ENCODE measurements around the gene LPP. TPM values are rescaled to one million over a fixed set of nuclear protein-coding genes. Genes with fewer than 3 reads are reported as not detected.

Gene LPP
- total and polyA plus RNA-seq, 9 donors = 15.9 to 280 (median 134) TPM

DNA sequence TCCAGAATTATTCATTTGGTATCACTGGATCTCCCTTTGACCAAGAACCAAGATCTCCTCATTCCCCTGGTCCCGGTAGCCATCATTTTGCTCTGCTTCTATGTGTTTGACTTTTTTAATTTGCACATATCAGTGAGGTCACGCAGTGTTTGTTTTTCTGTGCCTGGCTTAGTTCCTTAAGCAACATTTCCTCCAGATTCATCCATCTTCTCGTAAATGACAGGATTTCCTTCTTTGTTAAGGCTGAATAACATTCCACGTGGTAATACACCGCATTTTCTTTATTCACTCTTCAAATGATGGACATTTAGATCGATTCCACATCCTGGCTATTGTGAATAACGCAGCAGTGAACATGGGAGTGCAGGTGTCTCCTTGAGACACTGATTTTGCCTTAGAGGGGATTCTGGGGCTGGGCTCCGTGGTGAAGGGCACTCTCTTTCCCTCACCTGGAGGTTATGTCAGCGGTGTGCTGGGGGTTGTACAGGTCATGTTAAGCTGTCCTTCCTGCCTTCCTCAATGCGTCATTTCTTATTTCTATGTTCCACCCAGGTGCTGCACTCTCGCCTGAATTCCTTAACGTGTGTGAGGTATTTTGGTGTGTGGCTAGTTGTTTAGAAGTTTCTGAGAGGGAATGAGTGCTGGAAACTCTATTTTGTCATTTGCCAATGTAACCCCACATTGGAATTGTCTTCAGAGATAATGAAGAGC lies 212.2 kb downstream of the LPP start:
- Histone ChIP-seq H3K36me3 (no peaks in the 10 kb centered on the region), H3K27ac (no peak overlapping the region), H3K4me1 (ENCODE audit: insufficient read depth) (peaks cover 2% of the 10 kb centered on the region), H3K4me3 (no peak overlapping the region), H3K9me3 (no peaks in the 10 kb centered on the region), H3K27me3 (no peaks in the 10 kb centered on the region)
- intact Hi-C loops (cut with DNase I) = no loop called here
- no peak for DNase-seq
- 80 to 86% (median 83%) methylated on average over 12 of the region's 12 CpGs for WGBS, 3 donors
- TF ChIP-seq EP300 (IDR thresholded peaks at IDR 0.05) = no peak
- no peak for TF ChIP-seq POLR2A (IDR thresholded peaks at IDR 0.05)
- TF ChIP-seq, protein P1, sequence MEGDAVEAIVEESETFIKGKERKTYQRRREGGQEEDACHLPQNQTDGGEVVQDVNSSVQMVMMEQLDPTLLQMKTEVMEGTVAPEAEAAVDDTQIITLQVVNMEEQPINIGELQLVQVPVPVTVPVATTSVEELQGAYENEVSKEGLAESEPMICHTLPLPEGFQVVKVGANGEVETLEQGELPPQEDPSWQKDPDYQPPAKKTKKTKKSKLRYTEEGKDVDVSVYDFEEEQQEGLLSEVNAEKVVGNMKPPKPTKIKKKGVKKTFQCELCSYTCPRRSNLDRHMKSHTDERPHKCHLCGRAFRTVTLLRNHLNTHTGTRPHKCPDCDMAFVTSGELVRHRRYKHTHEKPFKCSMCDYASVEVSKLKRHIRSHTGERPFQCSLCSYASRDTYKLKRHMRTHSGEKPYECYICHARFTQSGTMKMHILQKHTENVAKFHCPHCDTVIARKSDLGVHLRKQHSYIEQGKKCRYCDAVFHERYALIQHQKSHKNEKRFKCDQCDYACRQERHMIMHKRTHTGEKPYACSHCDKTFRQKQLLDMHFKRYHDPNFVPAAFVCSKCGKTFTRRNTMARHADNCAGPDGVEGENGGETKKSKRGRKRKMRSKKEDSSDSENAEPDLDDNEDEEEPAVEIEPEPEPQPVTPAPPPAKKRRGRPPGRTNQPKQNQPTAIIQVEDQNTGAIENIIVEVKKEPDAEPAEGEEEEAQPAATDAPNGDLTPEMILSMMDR (IDR thresholded peaks at IDR 0.05) = no peak

DNA sequence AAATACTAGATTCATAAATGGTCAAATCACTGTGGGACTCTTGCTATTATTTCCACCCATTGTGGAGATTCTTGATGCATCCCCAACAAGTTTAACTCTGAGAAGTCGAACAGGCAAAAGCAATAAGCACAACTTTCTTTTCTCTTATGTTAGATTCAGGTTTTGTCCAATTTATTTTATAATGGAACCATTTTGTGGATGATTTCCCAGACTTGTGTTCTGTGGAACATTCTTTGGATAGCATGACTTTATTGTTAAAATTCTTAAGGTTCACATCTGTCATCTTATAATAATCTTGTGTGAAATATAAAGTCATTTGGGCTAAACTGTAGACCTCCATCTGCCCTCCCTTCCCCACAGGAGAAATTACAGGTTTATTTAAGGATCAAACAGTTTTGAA lies 213.7 kb downstream of the LPP start:
- no peaks in the 10 kb centered on the region for H3K9me3 ChIP-seq
- no peaks in the 10 kb centered on the region for H3K27me3 ChIP-seq
- no peaks in the 10 kb centered on the region for H3K36me3 ChIP-seq
- H3K4me1 ChIP-seq (ENCODE audit: insufficient read depth) = peaks cover 2% of the 10 kb centered on the region
- no peak overlapping the region for H3K4me3 ChIP-seq
- intact Hi-C loops (cut with DNase I) = no loop called here
- WGBS, 3 donors = 71 to 89% (median 79%) methylated on average over 1 of the region's 1 CpG
- no peak overlapping the region for H3K27ac ChIP-seq
- no peak for DNase-seq
- no peak for TF ChIP-seq POLR2A (IDR thresholded peaks at IDR 0.05)

DNA sequence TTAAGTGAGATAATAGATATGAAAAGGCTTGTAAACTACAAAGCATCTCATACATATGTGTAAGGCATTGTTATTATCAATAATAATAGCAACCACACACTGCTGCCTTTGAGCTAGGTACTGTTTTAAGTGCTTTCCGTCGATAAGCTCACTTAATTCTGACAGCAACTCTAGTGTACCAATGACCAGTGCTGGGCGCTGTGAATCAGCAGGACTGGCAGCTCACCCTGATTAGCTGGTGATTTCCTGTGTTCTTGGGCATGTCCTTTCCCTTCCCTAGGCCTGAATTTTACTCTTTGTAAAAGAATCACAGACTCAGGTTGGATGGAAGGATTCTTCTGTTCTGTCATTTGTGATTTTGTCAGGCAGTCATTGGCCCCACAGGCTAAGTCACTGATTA lies 215.6 kb downstream of the LPP start:
- no peak for DNase-seq
- no peaks in the 10 kb centered on the region for H3K36me3 ChIP-seq
- H3K9me3 ChIP-seq = no peaks in the 10 kb centered on the region
- H3K27ac ChIP-seq = no peak overlapping the region
- 95 to 98% (median 98%) methylated on average over 3 of the region's 3 CpGs for WGBS, 3 donors
- no peak for TF ChIP-seq POLR2A (IDR thresholded peaks at IDR 0.05)
- no peak for TF ChIP-seq EP300 (IDR thresholded peaks at IDR 0.05)
- TF ChIP-seq, protein P1 (IDR thresholded peaks at IDR 0.05) = no peak
- intact Hi-C loops (cut with DNase I) = no loop called here
- no peak overlapping the region for H3K4me3 ChIP-seq
- no peaks in the 10 kb centered on the region for H3K27me3 ChIP-seq
- peaks cover 2% of the 10 kb centered on the region for H3K4me1 ChIP-seq (ENCODE audit: insufficient read depth)

DNA sequence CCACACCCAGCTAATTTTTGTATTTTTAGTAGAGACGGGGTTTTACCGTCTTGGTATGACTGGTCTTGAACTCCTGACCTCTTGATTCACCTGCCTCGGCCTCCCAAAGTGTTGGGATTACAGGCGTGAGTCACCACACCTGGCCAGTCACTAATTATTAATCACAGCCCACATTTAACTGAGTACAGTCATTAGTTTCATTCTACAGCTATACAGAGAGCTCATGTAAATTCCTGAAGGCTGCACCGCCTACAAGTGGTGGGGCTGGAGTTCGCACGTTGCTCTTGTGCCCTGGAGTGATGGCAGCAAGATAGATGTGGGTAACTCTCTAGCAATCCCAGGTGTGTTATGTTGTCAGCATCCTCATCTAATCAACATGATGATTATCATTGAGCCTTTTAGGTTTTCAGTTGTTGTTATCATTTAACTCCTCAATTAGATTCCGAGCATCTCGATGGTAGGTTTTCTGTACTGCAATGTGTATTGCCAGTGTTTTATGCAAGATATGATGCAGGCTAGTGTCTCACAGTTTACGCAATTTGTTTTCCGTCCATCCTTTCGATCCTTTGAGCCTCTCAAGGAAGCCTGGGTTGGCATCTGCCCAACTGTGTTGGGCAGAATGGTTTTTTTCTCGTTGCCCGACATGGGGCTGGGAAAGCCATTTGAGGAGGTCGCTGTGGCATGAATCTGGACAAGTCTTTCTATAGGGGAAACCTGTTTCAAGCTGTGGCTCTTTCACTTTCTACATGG lies 216.3 kb downstream of the LPP start:
- Histone ChIP-seq H3K4me1 (ENCODE audit: insufficient read depth) (peaks cover 2% of the 10 kb centered on the region), H3K27ac (no peak overlapping the region), H3K9me3 (no peaks in the 10 kb centered on the region), H3K36me3 (no peaks in the 10 kb centered on the region), H3K4me3 (no peak overlapping the region), H3K27me3 (no peaks in the 10 kb centered on the region)
- TF ChIP-seq, protein P1 (IDR thresholded peaks at IDR 0.05) = no peak
- TF ChIP-seq POLR2A (IDR thresholded peaks at IDR 0.05) = no peak
- no peak for TF ChIP-seq EP300 (IDR thresholded peaks at IDR 0.05)
- DNase-seq = no peak
- WGBS, 3 donors = 90 to 94% (median 93%) methylated on average over 15 of the region's 15 CpGs
- intact Hi-C loops (cut with DNase I) = no loop called here

DNA sequence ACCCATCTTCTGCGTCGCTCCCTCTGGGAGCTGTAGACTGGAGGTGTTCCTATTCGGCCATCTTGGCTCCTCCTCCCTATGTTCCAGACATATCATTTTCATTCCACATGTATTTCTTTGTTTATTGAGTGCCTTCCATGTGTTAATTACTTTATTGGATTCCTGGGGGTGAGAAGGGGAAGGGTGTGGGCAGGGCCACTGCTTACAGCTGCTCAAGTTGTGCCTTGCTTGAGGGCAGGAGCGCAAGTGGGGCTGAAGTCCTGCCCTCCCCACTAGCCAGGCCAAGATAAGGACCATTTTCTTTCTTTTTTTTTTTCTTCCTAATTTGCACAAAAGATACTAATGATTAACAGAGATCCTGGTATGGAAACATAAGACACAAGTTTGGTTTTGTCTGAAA lies 224.8 kb downstream of the LPP start:
- WGBS, 3 donors = 95 to 100% (median 98%) methylated on average over 4 of the region's 4 CpGs
- H3K27me3 ChIP-seq = no peaks in the 10 kb centered on the region
- no peak overlapping the region for H3K27ac ChIP-seq
- H3K4me3 ChIP-seq = no peak overlapping the region
- no peaks in the 10 kb centered on the region for H3K36me3 ChIP-seq
- H3K9me3 ChIP-seq = no peaks in the 10 kb centered on the region
- no peak for TF ChIP-seq EP300 (IDR thresholded peaks at IDR 0.05)
- H3K4me1 ChIP-seq (ENCODE audit: insufficient read depth) = no peaks in the 10 kb centered on the region
- intact Hi-C loops (cut with DNase I) = no loop called here
- DNase-seq = no peak

Measured in ovary (tissue), 9 donors.